ENCODE measurements around the gene ADAM30.

The ADAM30 gene

GRCh38 chr1:119896303-119896702 is at the start of gene ADAM30:
ADAM30 (minus strand) TSS chr1:119896515; CDS start chr1:119896336, 179 bp downstream.
- H3K4me3 ChIP-seq (ENCODE audit: low read depth, low read length): no peak within 1 kb of the TSS

- H3K4me3 ChIP-seq (ENCODE audit: low read depth, low read length): no peak overlapping the region
Observed at GRCh38 chr1:119943216-119943615, 46.9 kb upstream of the ADAM30 start.

- no peak overlapping the region for H3K4me3 ChIP-seq (ENCODE audit: low read depth, low read length)
Observed at GRCh38 chr1:119941392-119941791, 45.1 kb upstream of the ADAM30 start.

- no peak overlapping the region for H3K4me3 ChIP-seq (ENCODE audit: low read depth, low read length)
Observed at GRCh38 chr1:119940697-119941096, 44.4 kb upstream of the ADAM30 start.

- no peak overlapping the region for H3K4me3 ChIP-seq (ENCODE audit: low read depth, low read length)
Observed at GRCh38 chr1:119937198-119937597, 40.9 kb upstream of the ADAM30 start.

- no peak overlapping the region for H3K4me3 ChIP-seq (ENCODE audit: low read depth, low read length)
Observed at GRCh38 chr1:119935915-119936314, 39.6 kb upstream of the ADAM30 start.

- no peak overlapping the region for H3K4me3 ChIP-seq (ENCODE audit: low read depth, low read length)
Observed at GRCh38 chr1:119935373-119935772, 39.1 kb upstream of the ADAM30 start.

- no peak overlapping the region for H3K4me3 ChIP-seq (ENCODE audit: low read depth, low read length)
Observed at GRCh38 chr1:119933397-119933796, 37.1 kb upstream of the ADAM30 start.

- no peak overlapping the region for H3K4me3 ChIP-seq (ENCODE audit: low read depth, low read length)
Observed at GRCh38 chr1:119929643-119930315, 33.5 kb upstream of the ADAM30 start.

- no peak overlapping the region for H3K4me3 ChIP-seq (ENCODE audit: low read depth, low read length)
Observed at GRCh38 chr1:119926553-119926952, 30.2 kb upstream of the ADAM30 start.

GRCh38 chr1:119924948-119925898 is 28.9 kb upstream of the ADAM30 start:
- no peak overlapping the region for H3K4me3 ChIP-seq (ENCODE audit: low read depth, low read length)

- H3K4me3 ChIP-seq (ENCODE audit: low read depth, low read length): no peak overlapping the region
Observed at GRCh38 chr1:119920104-119920968, 24.0 kb upstream of the ADAM30 start.

GRCh38 chr1:119919241-119919640 is 22.9 kb upstream of the ADAM30 start:
- no peak overlapping the region for H3K4me3 ChIP-seq (ENCODE audit: low read depth, low read length)

- no peak overlapping the region for H3K4me3 ChIP-seq (ENCODE audit: low read depth, low read length)
Observed at GRCh38 chr1:119918301-119918700, 22.0 kb upstream of the ADAM30 start.

GRCh38 chr1:119917304-119918055 is 21.2 kb upstream of the ADAM30 start:
- H3K4me3 ChIP-seq (ENCODE audit: low read depth, low read length): no peak overlapping the region

GRCh38 chr1:119915517-119915916 is 19.2 kb upstream of the ADAM30 start:
- H3K4me3 ChIP-seq (ENCODE audit: low read depth, low read length): no peak overlapping the region

- H3K4me3 ChIP-seq (ENCODE audit: low read depth, low read length): no peak overlapping the region
Observed at GRCh38 chr1:119914071-119914470, 17.8 kb upstream of the ADAM30 start.

- H3K4me3 ChIP-seq (ENCODE audit: low read depth, low read length): no peak overlapping the region
Observed at GRCh38 chr1:119912963-119913362, 16.6 kb upstream of the ADAM30 start.

GRCh38 chr1:119911775-119912174 is 15.5 kb upstream of the ADAM30 start:
- H3K4me3 ChIP-seq (ENCODE audit: low read depth, low read length): no peak overlapping the region

GRCh38 chr1:119910618-119911017 is 14.3 kb upstream of the ADAM30 start:
- no peak overlapping the region for H3K4me3 ChIP-seq (ENCODE audit: low read depth, low read length)
